ENCODE results near the gene PCDHGB5. TPM values are rescaled to one million over a fixed set of nuclear protein-coding genes. Genes with fewer than 3 reads are reported as not detected.

PCDHGB5 gene
- polyA plus RNA-seq, 1 of the 3 experiments (the other 2 are of a cell fraction), result 0.15 TPM

DNA sequence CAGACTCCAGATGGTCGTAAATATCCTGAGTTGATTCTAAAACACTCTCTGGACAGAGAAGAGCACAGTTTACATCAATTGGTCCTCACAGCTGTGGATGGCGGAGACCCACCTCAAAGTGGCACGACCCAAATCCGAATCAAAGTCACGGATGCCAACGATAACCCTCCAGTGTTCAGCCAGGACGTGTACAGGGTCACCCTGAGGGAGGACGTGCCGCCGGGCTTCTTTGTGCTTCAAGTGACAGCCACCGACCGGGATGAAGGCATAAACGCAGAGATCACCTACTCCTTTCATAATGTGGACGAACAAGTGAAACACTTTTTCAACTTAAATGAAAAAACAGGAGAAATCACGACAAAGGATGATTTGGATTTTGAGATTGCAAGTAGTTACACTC lies 37.1 kb upstream of the PCDHGB5 start:
- POLR2A ChIA-PET, result interaction anchor here (0.7 kb wide), 1 partner anchor 203 kb away, joined by 3 read pairs; no protein-coding TSS in a partner anchor
- WGBS (ENCODE audit: low lambda C conversion rate), result 54% methylated on average over 14 of the region's 15 CpGs
- H3K27me3 ChIP-seq (ENCODE audit: insufficient read depth), result no peaks in the 10 kb centered on the region

DNA sequence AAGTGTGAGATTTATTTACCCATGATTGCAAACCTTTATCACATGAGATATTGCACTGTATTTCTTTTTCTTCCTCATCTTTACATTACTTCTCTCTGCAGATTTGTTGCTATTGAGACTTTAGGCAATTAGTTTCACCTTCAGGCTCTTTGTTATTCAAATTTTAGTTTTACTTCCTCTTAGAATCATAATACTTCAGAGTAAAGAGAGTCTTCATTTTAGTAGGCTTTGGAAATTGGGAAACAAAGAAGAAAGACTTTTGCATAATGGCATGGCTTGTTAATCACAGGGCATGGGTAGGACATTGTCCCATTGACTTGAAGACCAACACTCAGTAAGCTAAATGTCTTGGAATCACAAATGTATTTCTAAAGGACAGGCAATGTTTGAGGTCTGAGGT lies 35.0 kb upstream of the PCDHGB5 start:
- Histone ChIP-seq H3K36me3 (replicated peaks in 1 of 2; ENCODE audit: control insufficient read depth in 1 of 2, insufficient read depth in 2 of 2, low read length in 1 of 2) (peaks cover 0 to 6% of the 10 kb centered on the region in 2 experiments), H3K9me3 (no peaks in the 10 kb centered on the region; the same call in 1 of the 2 replicates), H3K27ac (ENCODE audit: low read depth in 2 of 2, low read length in 1 of 2) (no peak overlapping the region), H3K4me3 (ENCODE audit: low read depth in 2 of 2, low read length in 1 of 2) (no peak overlapping the region), H4K20me1 (ENCODE audit: insufficient read depth) (no peaks in the 10 kb centered on the region), H3K27me3 (ENCODE audit: insufficient read depth) (no peaks in the 10 kb centered on the region), H3K9me2 (no peaks in the 10 kb centered on the region), H2AFZ (ENCODE audit: low read depth) (no peak overlapping the region), H3K9ac (no peak overlapping the region), H3F3A (replicated peaks; ENCODE audit: insufficient read depth) (no peaks in the 10 kb centered on the region), H3K4me1 (ENCODE audit: control insufficient read depth in 1 of 2, insufficient read depth in 2 of 2, low read depth in 1 of 2, low read length in 1 of 2) (no peaks in the 10 kb centered on the region), H3K4me2 (no peak overlapping the region), H3K79me2 (ENCODE audit: insufficient read depth) (no peaks in the 10 kb centered on the region)
- DNase-seq, result no peak
- ChIA-PET POLR2A (no interaction called here), CTCF (no interaction called here)
- no peak for TF ChIP-seq FOSL2 (IDR thresholded peaks at IDR 0.05; ENCODE audit: borderline replicate concordance, low read depth)
- TF ChIP-seq RAD21 (IDR thresholded peaks at IDR 0.05; ENCODE audit: low read length), result no peak
- no peak for TF ChIP-seq ELF1 (IDR thresholded peaks at IDR 0.05)
- no peak for TF ChIP-seq GABPA (IDR thresholded peaks at IDR 0.05; ENCODE audit: low read depth)
- no peak for TF ChIP-seq CHD2 (IDR thresholded peaks at IDR 0.05; ENCODE audit: low read length, partially characterized antibody)
- TF ChIP-seq SIN3A (IDR thresholded peaks at IDR 0.05; ENCODE audit: borderline replicate concordance, low read depth, low read length), result no peak
- TF ChIP-seq, protein P1, sequence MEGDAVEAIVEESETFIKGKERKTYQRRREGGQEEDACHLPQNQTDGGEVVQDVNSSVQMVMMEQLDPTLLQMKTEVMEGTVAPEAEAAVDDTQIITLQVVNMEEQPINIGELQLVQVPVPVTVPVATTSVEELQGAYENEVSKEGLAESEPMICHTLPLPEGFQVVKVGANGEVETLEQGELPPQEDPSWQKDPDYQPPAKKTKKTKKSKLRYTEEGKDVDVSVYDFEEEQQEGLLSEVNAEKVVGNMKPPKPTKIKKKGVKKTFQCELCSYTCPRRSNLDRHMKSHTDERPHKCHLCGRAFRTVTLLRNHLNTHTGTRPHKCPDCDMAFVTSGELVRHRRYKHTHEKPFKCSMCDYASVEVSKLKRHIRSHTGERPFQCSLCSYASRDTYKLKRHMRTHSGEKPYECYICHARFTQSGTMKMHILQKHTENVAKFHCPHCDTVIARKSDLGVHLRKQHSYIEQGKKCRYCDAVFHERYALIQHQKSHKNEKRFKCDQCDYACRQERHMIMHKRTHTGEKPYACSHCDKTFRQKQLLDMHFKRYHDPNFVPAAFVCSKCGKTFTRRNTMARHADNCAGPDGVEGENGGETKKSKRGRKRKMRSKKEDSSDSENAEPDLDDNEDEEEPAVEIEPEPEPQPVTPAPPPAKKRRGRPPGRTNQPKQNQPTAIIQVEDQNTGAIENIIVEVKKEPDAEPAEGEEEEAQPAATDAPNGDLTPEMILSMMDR (IDR thresholded peaks at IDR 0.05), result no peak
- TF ChIP-seq, protein P2, sequence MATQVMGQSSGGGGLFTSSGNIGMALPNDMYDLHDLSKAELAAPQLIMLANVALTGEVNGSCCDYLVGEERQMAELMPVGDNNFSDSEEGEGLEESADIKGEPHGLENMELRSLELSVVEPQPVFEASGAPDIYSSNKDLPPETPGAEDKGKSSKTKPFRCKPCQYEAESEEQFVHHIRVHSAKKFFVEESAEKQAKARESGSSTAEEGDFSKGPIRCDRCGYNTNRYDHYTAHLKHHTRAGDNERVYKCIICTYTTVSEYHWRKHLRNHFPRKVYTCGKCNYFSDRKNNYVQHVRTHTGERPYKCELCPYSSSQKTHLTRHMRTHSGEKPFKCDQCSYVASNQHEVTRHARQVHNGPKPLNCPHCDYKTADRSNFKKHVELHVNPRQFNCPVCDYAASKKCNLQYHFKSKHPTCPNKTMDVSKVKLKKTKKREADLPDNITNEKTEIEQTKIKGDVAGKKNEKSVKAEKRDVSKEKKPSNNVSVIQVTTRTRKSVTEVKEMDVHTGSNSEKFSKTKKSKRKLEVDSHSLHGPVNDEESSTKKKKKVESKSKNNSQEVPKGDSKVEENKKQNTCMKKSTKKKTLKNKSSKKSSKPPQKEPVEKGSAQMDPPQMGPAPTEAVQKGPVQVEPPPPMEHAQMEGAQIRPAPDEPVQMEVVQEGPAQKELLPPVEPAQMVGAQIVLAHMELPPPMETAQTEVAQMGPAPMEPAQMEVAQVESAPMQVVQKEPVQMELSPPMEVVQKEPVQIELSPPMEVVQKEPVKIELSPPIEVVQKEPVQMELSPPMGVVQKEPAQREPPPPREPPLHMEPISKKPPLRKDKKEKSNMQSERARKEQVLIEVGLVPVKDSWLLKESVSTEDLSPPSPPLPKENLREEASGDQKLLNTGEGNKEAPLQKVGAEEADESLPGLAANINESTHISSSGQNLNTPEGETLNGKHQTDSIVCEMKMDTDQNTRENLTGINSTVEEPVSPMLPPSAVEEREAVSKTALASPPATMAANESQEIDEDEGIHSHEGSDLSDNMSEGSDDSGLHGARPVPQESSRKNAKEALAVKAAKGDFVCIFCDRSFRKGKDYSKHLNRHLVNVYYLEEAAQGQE (IDR thresholded peaks at IDR 0.05; ENCODE audit: low read depth, low read length), result no peak
- no peak for TF ChIP-seq JUND (IDR thresholded peaks at IDR 0.05)
- TF ChIP-seq, protein P3, sequence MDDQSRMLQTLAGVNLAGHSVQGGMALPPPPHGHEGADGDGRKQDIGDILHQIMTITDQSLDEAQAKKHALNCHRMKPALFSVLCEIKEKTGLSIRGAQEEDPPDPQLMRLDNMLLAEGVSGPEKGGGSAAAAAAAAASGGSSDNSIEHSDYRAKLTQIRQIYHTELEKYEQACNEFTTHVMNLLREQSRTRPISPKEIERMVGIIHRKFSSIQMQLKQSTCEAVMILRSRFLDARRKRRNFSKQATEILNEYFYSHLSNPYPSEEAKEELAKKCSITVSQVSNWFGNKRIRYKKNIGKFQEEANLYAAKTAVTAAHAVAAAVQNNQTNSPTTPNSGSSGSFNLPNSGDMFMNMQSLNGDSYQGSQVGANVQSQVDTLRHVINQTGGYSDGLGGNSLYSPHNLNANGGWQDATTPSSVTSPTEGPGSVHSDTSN (IDR thresholded peaks at IDR 0.05), result no peak
- TF ChIP-seq TCF12 (IDR thresholded peaks at IDR 0.05), result no peak
- no peak for TF ChIP-seq EZH2phosphoT487 (IDR thresholded peaks at IDR 0.05; ENCODE audit: borderline replicate concordance, low read depth)
- no peak for TF ChIP-seq RCOR1 (IDR thresholded peaks at IDR 0.05; ENCODE audit: low read length)

More for the DNA sequence above, 37.1 kb upstream of the PCDHGB5 start:
- Histone ChIP-seq H3F3A (replicated peaks; ENCODE audit: insufficient read depth) (no peaks in the 10 kb centered on the region), H3K4me1 (ENCODE audit: control insufficient read depth in 1 of 2, insufficient read depth in 2 of 2, low read depth in 1 of 2, low read length in 1 of 2) (no peaks in the 10 kb centered on the region), H3K27ac (ENCODE audit: low read depth in 2 of 2, low read length in 1 of 2) (no peak overlapping the region), H3K4me2 (0 out of 2 replicates have a peak overlapping the region, but pooled peaks have one; percentile 33), H4K20me1 (ENCODE audit: insufficient read depth) (no peaks in the 10 kb centered on the region), H3K4me3 (ENCODE audit: low read depth in 2 of 2, low read length in 1 of 2) (peak overlapping the region in 1 of 2 experiments; percentile 42; a peak in 3 of 4 replicates), H3K9ac (no peak overlapping the region), H3K36me3 (replicated peaks in 1 of 2; ENCODE audit: control insufficient read depth in 1 of 2, insufficient read depth in 2 of 2, low read length in 1 of 2) (peaks cover 0 to 4% of the 10 kb centered on the region in 2 experiments), H3K9me3 (no peaks in the 10 kb centered on the region; the same call in 1 of the 2 replicates), H3K9me2 (no peaks in the 10 kb centered on the region), H3K79me2 (ENCODE audit: insufficient read depth) (no peaks in the 10 kb centered on the region), H2AFZ (ENCODE audit: low read depth) (no peak overlapping the region)
- no peak for DNase-seq
- TF ChIP-seq, protein P4, sequence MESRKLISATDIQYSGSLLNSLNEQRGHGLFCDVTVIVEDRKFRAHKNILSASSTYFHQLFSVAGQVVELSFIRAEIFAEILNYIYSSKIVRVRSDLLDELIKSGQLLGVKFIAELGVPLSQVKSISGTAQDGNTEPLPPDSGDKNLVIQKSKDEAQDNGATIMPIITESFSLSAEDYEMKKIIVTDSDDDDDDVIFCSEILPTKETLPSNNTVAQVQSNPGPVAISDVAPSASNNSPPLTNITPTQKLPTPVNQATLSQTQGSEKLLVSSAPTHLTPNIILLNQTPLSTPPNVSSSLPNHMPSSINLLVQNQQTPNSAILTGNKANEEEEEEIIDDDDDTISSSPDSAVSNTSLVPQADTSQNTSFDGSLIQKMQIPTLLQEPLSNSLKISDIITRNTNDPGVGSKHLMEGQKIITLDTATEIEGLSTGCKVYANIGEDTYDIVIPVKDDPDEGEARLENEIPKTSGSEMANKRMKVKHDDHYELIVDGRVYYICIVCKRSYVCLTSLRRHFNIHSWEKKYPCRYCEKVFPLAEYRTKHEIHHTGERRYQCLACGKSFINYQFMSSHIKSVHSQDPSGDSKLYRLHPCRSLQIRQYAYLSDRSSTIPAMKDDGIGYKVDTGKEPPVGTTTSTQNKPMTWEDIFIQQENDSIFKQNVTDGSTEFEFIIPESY (IDR thresholded peaks at IDR 0.05; ENCODE audit: borderline replicate concordance, low read depth), result no peak
- TF ChIP-seq GABPA (IDR thresholded peaks at IDR 0.05; ENCODE audit: low read depth) (no peak), SIN3A (IDR thresholded peaks at IDR 0.05; ENCODE audit: borderline replicate concordance, low read depth, low read length) (no peak), FOXJ3 (CRISPR knock-in tag; IDR thresholded peaks at IDR 0.05) (no peak)
- TF ChIP-seq, protein P3 (IDR thresholded peaks at IDR 0.05), result no peak
- CTCF ChIA-PET, result interaction anchor here (0.6 to 1.1 kb wide), 5 partner anchors 178 to 203 kb away, joined by 3 to 14 read pairs (median 3); partner anchors contain the start of gene PCDHB16

Data from SK-N-SH (cell line).